Measurements from ENCODE around the gene MAST4. TPM values are rescaled to one million over a fixed set of nuclear protein-coding genes. Genes with fewer than 3 reads are reported as not detected.
A peak's percentile ranks its signal among the peaks of the same experiment; 100 is the strongest.

MAST4 gene
- total and polyA plus RNA-seq, 2 of the 4 experiments (the other 2 are of a cell fraction), result 4.8 to 6.8 TPM

GRCh38 chr5:66933066-66933465 lies 336.9 kb downstream of the MAST4 start:
- no peak overlapping the region for H3K4me2 ChIP-seq (ENCODE audit: low read depth, low read length)
- POLR2A ChIA-PET (ENCODE audit: unreplicated experiment), result no interaction called here
- no TSS peak for BruUV-seq (replicated peaks)

More at GRCh38 chr5:66933066-66933465, 336.9 kb downstream of the MAST4 start:
- Histone ChIP-seq H2BK15ac (ENCODE audit: low read depth, low read length) (no peak overlapping the region), H3K56ac (ENCODE audit: extremely low read depth, insufficient read depth, low read length) (no peak overlapping the region), H4K20me1 (ENCODE audit: insufficient read depth, low read length) (no peaks in the 10 kb centered on the region), H3K4ac (ENCODE audit: low read depth, low read length) (no peak overlapping the region), H3K4me3 (ENCODE audit: insufficient read depth, low read depth, low read length) (no peak overlapping the region), H3K36me3 (ENCODE audit: control insufficient read depth, insufficient read depth, low read length) (no peaks in the 10 kb centered on the region), H2BK20ac (ENCODE audit: low read depth, low read length) (no peak overlapping the region), H3K9me3 (ENCODE audit: control insufficient read depth, insufficient read depth, low read length) (no peaks in the 10 kb centered on the region), H3K18ac (ENCODE audit: low read depth, low read length) (no peak overlapping the region), H3K27ac (ENCODE audit: insufficient read depth, low read length) (no peak overlapping the region), H3K9ac (ENCODE audit: low read depth, low read length) (no peak overlapping the region), H3K79me1 (ENCODE audit: low read depth in 1 of 2, low read length in 2 of 2) (no peaks in the 10 kb centered on the region), H3K9me1 (ENCODE audit: insufficient read depth, low read length) (no peaks in the 10 kb centered on the region), H4K8ac (ENCODE audit: low read depth in 2 of 2, low read length in 2 of 2) (no peak overlapping the region), H3K23ac (ENCODE audit: low read depth, low read length) (no peak overlapping the region), H2BK5ac (ENCODE audit: low read depth, low read length, poor library complexity, severe bottlenecking) (no peak overlapping the region), H2AK5ac (ENCODE audit: low read depth, low read length) (no peak overlapping the region), H3K27me3 (ENCODE audit: control insufficient read depth, insufficient read depth, low read length) (no peaks in the 10 kb centered on the region), H2BK120ac (ENCODE audit: low read depth, low read length) (no peak overlapping the region), H4K5ac (ENCODE audit: low read depth, low read length) (no peak overlapping the region), H4K91ac (ENCODE audit: insufficient read depth, low read depth, low read length) (no peak overlapping the region), H3K4me1 (ENCODE audit: control insufficient read depth, insufficient read depth, low read length) (no peaks in the 10 kb centered on the region), H2AK9ac (replicated peaks; ENCODE audit: low read depth, low read length, poor library complexity) (no peak overlapping the region), H2AFZ (replicated peaks; ENCODE audit: low read length, poor library complexity) (no peak overlapping the region), H3K14ac (replicated peaks; ENCODE audit: low read depth, low read length) (no peak overlapping the region)
- no CpG with 5 or more reads among the region's 1 CpG for WGBS, 2 experiments (ENCODE audit: extremely low coverage in 2 of 2, insufficient read length in 1 of 2)
- DNase-seq (peak; percentile 86), ATAC-seq (ENCODE audit: low read depth) (peak; percentile 64; the same call in 1 of the 2 replicates)
- CTCF ChIA-PET, result interaction anchor here (0.5 to 1.4 kb wide), 2 partner anchors 14 to 114 kb away, joined by 4 read pairs; no protein-coding TSS in a partner anchor
- dilution Hi-C loops (cut with HindIII; ENCODE audit: low sequenced_read_pairs, unreplicated experiment), result no loop called here
- intact Hi-C loops (cut with micrococcal nuclease), result no loop called here
- no peak for TF ChIP-seq NFE2L2 (IDR thresholded peaks at IDR 0.05; ENCODE audit: low read depth, low read length)
- peak; percentile 37; the same call in 1 of the 2 replicates for TF ChIP-seq MAFK (IDR thresholded peaks at IDR 0.05; ENCODE audit: low read depth, low read length)
- no peak for TF ChIP-seq MXI1 (IDR thresholded peaks at IDR 0.05; ENCODE audit: borderline replicate concordance, low read depth, low read length)
- in situ Hi-C loops (cut with MboI; ENCODE audit: low sequenced_read_pairs), result no loop called here

Measured in IMR-90 (cell line).